ENCODE results near the gene CPTP. TPM values are rescaled to one million over a fixed set of nuclear protein-coding genes. Genes with fewer than 3 reads are reported as not detected.
A peak's percentile ranks its signal among the peaks of the same experiment; 100 is the strongest.

CPTP gene
- polyA plus RNA-seq, 1 donor from 2014 or later = 9.9 TPM

DNA sequence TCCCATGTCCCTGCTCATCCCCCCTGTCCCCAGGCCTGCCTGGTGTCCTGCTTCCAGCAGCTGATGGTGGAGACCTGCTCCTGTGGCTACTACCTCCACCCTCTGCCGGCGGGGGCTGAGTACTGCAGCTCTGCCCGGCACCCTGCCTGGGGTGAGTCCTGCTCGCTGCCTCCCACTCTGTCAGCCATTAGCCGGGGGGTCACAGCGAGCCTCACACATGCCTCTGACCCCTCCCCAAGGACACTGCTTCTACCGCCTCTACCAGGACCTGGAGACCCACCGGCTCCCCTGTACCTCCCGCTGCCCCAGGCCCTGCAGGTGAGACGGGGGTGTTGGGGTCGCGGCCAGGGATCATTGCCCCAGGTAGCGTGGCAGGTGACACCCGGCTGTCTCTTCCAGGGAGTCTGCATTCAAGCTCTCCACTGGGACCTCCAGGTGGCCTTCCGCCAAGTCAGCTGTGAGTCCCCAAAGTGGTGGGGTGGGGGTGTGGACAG lies 34.3 kb upstream of the CPTP start:
- no peak overlapping the region for H3K27ac ChIP-seq (ENCODE audit: low read length)

DNA sequence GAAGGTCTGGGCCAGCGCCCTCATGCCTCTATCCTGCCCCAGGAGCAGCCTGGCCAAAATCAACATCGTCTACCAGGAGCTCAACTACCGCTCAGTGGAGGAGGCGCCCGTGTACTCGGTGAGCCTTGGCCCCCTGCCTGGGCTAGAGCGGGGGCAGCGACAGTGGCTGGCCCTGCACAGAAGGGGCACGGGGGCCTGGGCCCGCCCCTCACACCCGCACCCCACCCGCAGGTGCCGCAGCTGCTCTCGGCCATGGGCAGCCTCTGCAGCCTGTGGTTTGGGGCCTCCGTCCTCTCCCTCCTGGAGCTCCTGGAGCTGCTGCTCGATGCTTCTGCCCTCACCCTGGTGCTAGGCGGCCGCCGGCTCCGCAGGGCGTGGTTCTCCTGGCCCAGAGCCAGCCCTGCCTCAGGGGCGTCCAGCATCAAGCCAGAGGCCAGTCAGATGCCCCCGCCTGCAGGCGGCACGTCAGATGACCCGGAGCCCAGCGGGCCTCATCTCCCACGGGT lies 33.5 kb upstream of the CPTP start:
- Histone ChIP-seq H3K36me3 (ENCODE audit: insufficient read depth, low read length) (no peaks in the 10 kb centered on the region), H3K79me2 (replicated peaks; ENCODE audit: insufficient read depth, low read length) (no peaks in the 10 kb centered on the region), H3K4me2 (ENCODE audit: low read length) (no peak overlapping the region), H3K9ac (ENCODE audit: low read length) (no peak overlapping the region), H3K4me3 (ENCODE audit: low read length) (no peak overlapping the region), H3K9me3 (ENCODE audit: low read length) (no peaks in the 10 kb centered on the region), H3K27me3 (ENCODE audit: insufficient read depth, low read depth, low read length) (no peaks in the 10 kb centered on the region), H3K9me2 (ENCODE audit: insufficient read depth, low read length) (no peaks in the 10 kb centered on the region), H2AFZ (ENCODE audit: low read depth, low read length) (no peak overlapping the region), H4K20me1 (ENCODE audit: insufficient read depth) (no peaks in the 10 kb centered on the region), H3K27ac (ENCODE audit: low read length) (no peak overlapping the region), H3F3A (ENCODE audit: insufficient read depth, low read length, poor library complexity, severe bottlenecking) (no peaks in the 10 kb centered on the region)
- TF ChIP-seq MXI1 (conservative IDR thresholded peaks at IDR 0.05; ENCODE audit: poor library complexity, severe bottlenecking) (no peak), TAF1 (IDR thresholded peaks at IDR 0.05; ENCODE audit: low read depth) (no peak), POLR2AphosphoS5 (IDR thresholded peaks at IDR 0.05) (no peak), SMC3 (conservative IDR thresholded peaks at IDR 0.05; ENCODE audit: poor library complexity) (no peak), RAD21 (conservative IDR thresholded peaks at IDR 0.05) (no peak), EZH2 (IDR thresholded peaks at IDR 0.05; ENCODE audit: borderline replicate concordance, insufficient read depth, low read length, poor library complexity, severe bottlenecking) (no peak), EP300 (conservative IDR thresholded peaks at IDR 0.05; ENCODE audit: poor library complexity, severe bottlenecking) (no peak)
- TF ChIP-seq, protein P1, sequence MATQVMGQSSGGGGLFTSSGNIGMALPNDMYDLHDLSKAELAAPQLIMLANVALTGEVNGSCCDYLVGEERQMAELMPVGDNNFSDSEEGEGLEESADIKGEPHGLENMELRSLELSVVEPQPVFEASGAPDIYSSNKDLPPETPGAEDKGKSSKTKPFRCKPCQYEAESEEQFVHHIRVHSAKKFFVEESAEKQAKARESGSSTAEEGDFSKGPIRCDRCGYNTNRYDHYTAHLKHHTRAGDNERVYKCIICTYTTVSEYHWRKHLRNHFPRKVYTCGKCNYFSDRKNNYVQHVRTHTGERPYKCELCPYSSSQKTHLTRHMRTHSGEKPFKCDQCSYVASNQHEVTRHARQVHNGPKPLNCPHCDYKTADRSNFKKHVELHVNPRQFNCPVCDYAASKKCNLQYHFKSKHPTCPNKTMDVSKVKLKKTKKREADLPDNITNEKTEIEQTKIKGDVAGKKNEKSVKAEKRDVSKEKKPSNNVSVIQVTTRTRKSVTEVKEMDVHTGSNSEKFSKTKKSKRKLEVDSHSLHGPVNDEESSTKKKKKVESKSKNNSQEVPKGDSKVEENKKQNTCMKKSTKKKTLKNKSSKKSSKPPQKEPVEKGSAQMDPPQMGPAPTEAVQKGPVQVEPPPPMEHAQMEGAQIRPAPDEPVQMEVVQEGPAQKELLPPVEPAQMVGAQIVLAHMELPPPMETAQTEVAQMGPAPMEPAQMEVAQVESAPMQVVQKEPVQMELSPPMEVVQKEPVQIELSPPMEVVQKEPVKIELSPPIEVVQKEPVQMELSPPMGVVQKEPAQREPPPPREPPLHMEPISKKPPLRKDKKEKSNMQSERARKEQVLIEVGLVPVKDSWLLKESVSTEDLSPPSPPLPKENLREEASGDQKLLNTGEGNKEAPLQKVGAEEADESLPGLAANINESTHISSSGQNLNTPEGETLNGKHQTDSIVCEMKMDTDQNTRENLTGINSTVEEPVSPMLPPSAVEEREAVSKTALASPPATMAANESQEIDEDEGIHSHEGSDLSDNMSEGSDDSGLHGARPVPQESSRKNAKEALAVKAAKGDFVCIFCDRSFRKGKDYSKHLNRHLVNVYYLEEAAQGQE (IDR thresholded peaks at IDR 0.05; ENCODE audit: borderline replicate concordance) = no peak
- TF ChIP-seq, protein P2, sequence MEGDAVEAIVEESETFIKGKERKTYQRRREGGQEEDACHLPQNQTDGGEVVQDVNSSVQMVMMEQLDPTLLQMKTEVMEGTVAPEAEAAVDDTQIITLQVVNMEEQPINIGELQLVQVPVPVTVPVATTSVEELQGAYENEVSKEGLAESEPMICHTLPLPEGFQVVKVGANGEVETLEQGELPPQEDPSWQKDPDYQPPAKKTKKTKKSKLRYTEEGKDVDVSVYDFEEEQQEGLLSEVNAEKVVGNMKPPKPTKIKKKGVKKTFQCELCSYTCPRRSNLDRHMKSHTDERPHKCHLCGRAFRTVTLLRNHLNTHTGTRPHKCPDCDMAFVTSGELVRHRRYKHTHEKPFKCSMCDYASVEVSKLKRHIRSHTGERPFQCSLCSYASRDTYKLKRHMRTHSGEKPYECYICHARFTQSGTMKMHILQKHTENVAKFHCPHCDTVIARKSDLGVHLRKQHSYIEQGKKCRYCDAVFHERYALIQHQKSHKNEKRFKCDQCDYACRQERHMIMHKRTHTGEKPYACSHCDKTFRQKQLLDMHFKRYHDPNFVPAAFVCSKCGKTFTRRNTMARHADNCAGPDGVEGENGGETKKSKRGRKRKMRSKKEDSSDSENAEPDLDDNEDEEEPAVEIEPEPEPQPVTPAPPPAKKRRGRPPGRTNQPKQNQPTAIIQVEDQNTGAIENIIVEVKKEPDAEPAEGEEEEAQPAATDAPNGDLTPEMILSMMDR (IDR thresholded peaks at IDR 0.05; ENCODE audit: poor library complexity, severe bottlenecking) = no peak

More for the DNA sequence above, 34.3 kb upstream of the CPTP start:
- TF ChIP-seq EP300 (conservative IDR thresholded peaks at IDR 0.05; ENCODE audit: poor library complexity, severe bottlenecking) (no peak), SMC3 (conservative IDR thresholded peaks at IDR 0.05; ENCODE audit: poor library complexity) (peak; percentile 40), RAD21 (conservative IDR thresholded peaks at IDR 0.05) (peak; percentile 20)
- TF ChIP-seq, protein P2 (IDR thresholded peaks at IDR 0.05; ENCODE audit: poor library complexity, severe bottlenecking) = peak; percentile 54
- Histone ChIP-seq H4K20me1 (ENCODE audit: insufficient read depth) (no peaks in the 10 kb centered on the region), H3K79me2 (replicated peaks; ENCODE audit: insufficient read depth, low read length) (no peaks in the 10 kb centered on the region), H3K9ac (ENCODE audit: low read length) (no peak overlapping the region), H3F3A (ENCODE audit: insufficient read depth, low read length, poor library complexity, severe bottlenecking) (no peaks in the 10 kb centered on the region), H3K27me3 (ENCODE audit: insufficient read depth, low read depth, low read length) (no peaks in the 10 kb centered on the region), H3K4me2 (ENCODE audit: low read length) (no peak overlapping the region), H3K9me2 (ENCODE audit: insufficient read depth, low read length) (no peaks in the 10 kb centered on the region), H3K4me3 (ENCODE audit: low read length) (no peak overlapping the region), H3K9me3 (ENCODE audit: low read length) (no peaks in the 10 kb centered on the region), H3K36me3 (ENCODE audit: insufficient read depth, low read length) (no peaks in the 10 kb centered on the region), H2AFZ (ENCODE audit: low read depth, low read length) (no peak overlapping the region)

Data from neural cell (in vitro differentiated cells).